Stimulated activated CD4-positive, alpha-beta T cell treated with anti-CD3 and anti-CD28 coated beads, Interleukin-15, amount 100 ng/mL, for 48 hours (primary cell): ENCODE results near the gene SLC10A4.
"Not testable (repeated sequence)": the region's sequence is repeated elsewhere in the genome, so short reads cannot be mapped to it uniquely, and the experiment has no call there.

Experiments
- DNase-seq, 2 donors: peaks; one replicate each; pipeline ENCODE4 v3.0.0-alpha.2; 2020; ENCODE audit warnings: low read depth in 2 of 2

The SLC10A4 gene

GRCh38 chr4:48483006-48483776 is at the start of gene SLC10A4:
TSS of gene SLC10A4 (plus strand) at chr4:48483343. CDS start at chr4:48483562, 219 bp downstream.
- no peak for DNase-seq

GRCh38 chr4:48436318-48436717 is 46.8 kb upstream of the SLC10A4 start:
- no peak for DNase-seq

- DNase-seq, result no peak
Measured at GRCh38 chr4:48439988-48440387, 43.2 kb upstream of the SLC10A4 start.

GRCh38 chr4:48440914-48441313 is 42.2 kb upstream of the SLC10A4 start:
- not testable (repeated sequence) for DNase-seq

- no peak for DNase-seq
Measured at GRCh38 chr4:48445704-48446103, 37.4 kb upstream of the SLC10A4 start.

GRCh38 chr4:48446642-48447041 is 36.5 kb upstream of the SLC10A4 start:
- DNase-seq, result no peak

- no peak for DNase-seq
Measured at GRCh38 chr4:48449151-48449550, 34.0 kb upstream of the SLC10A4 start.

GRCh38 chr4:48450740-48451139 is 32.4 kb upstream of the SLC10A4 start:
- DNase-seq, result no peak

- not testable (repeated sequence) for DNase-seq
Measured at GRCh38 chr4:48451656-48452055, 31.5 kb upstream of the SLC10A4 start.

- DNase-seq, result no peak
Measured at GRCh38 chr4:48454591-48454990, 28.6 kb upstream of the SLC10A4 start.

GRCh38 chr4:48461000-48461399 is 22.1 kb upstream of the SLC10A4 start:
- no peak for DNase-seq

- DNase-seq, result no peak
Measured at GRCh38 chr4:48462363-48462762, 20.8 kb upstream of the SLC10A4 start.

- no peak for DNase-seq
Measured at GRCh38 chr4:48467442-48467841, 15.7 kb upstream of the SLC10A4 start.

GRCh38 chr4:48467891-48468290 is 15.3 kb upstream of the SLC10A4 start:
- DNase-seq, result no peak

GRCh38 chr4:48470137-48470536 is 13.0 kb upstream of the SLC10A4 start:
- DNase-seq, result no peak

GRCh38 chr4:48470570-48470969 is 12.6 kb upstream of the SLC10A4 start:
- DNase-seq, result no peak

- no peak for DNase-seq
Measured at GRCh38 chr4:48472794-48473193, 10.3 kb upstream of the SLC10A4 start.

- DNase-seq, result no peak
Measured at GRCh38 chr4:48475770-48476169, 7.4 kb upstream of the SLC10A4 start.

GRCh38 chr4:48478273-48478672 is 4.9 kb upstream of the SLC10A4 start:
- DNase-seq, result no peak

- no peak for DNase-seq
Measured at GRCh38 chr4:48481581-48481980, 1.6 kb upstream of the SLC10A4 start.

GRCh38 chr4:48483777-48484493 is 792 bp downstream of the SLC10A4 start:
- no peak for DNase-seq

GRCh38 chr4:48484494-48485168 is 1.5 kb downstream of the SLC10A4 start:
- DNase-seq, result no peak

GRCh38 chr4:48489683-48490011 is 6.5 kb downstream of the SLC10A4 start:
- no peak for DNase-seq
